ENCODE measurements around the gene FGF14. TPM values are rescaled to one million over a fixed set of nuclear protein-coding genes. Genes with fewer than 3 reads are reported as not detected.

FGF14 gene
- polyA plus RNA-seq, 1 of the 3 experiments (the other 2 are of a cell fraction): 0.20 TPM

- Histone ChIP-seq H3K27ac (ENCODE audit: low read depth in 2 of 2, low read length in 1 of 2) (no peak overlapping the region), H3K4me1 (ENCODE audit: control insufficient read depth in 1 of 2, insufficient read depth in 2 of 2, low read depth in 1 of 2, low read length in 1 of 2) (no peaks in the 10 kb centered on the region; a peak in 1 of 4 replicates), H3F3A (replicated peaks; ENCODE audit: insufficient read depth) (no peaks in the 10 kb centered on the region), H3K36me3 (replicated peaks in 1 of 2; ENCODE audit: control insufficient read depth in 1 of 2, insufficient read depth in 2 of 2, low read length in 1 of 2) (no peaks in the 10 kb centered on the region), H3K4me3 (ENCODE audit: low read depth in 2 of 2, low read length in 1 of 2) (no peak overlapping the region), H3K9me2 (no peaks in the 10 kb centered on the region), H3K79me2 (ENCODE audit: insufficient read depth) (no peaks in the 10 kb centered on the region), H3K27me3 (ENCODE audit: insufficient read depth) (no peaks in the 10 kb centered on the region), H3K9me3 (no peaks in the 10 kb centered on the region), H2AFZ (ENCODE audit: low read depth) (no peak overlapping the region), H4K20me1 (ENCODE audit: insufficient read depth) (no peaks in the 10 kb centered on the region), H3K9ac (no peak overlapping the region), H3K4me2 (no peak overlapping the region)
- TF ChIP-seq NRF1 (IDR thresholded peaks at IDR 0.05; ENCODE audit: low read depth, low read length) (no peak), CTCF (IDR thresholded peaks at IDR 0.05) (no peak), USF1 (IDR thresholded peaks at IDR 0.05; ENCODE audit: borderline replicate concordance, low read depth) (no peak), GABPA (IDR thresholded peaks at IDR 0.05; ENCODE audit: low read depth) (no peak), MXI1 (IDR thresholded peaks at IDR 0.05; ENCODE audit: low read depth, low read length) (no peak), FOXJ3 (CRISPR knock-in tag; IDR thresholded peaks at IDR 0.05) (no peak), RXRA (IDR thresholded peaks at IDR 0.05; ENCODE audit: borderline replicate concordance, low read depth) (no peak), EP300 (IDR thresholded peaks at IDR 0.05; ENCODE audit: borderline replicate concordance in 1 of 2, low read depth in 1 of 2, low read length in 1 of 2) (no peak), FOSL2 (IDR thresholded peaks at IDR 0.05; ENCODE audit: borderline replicate concordance, low read depth) (no peak), ZBTB33 (IDR thresholded peaks at IDR 0.05; ENCODE audit: borderline replicate concordance, low read depth) (no peak), RFX5 (IDR thresholded peaks at IDR 0.05; ENCODE audit: low read length) (no peak), EZH2phosphoT487 (IDR thresholded peaks at IDR 0.05; ENCODE audit: borderline replicate concordance, low read depth) (no peak), SMC3 (IDR thresholded peaks at IDR 0.05; ENCODE audit: low read depth, low read length) (no peak), IRF3 (IDR thresholded peaks at IDR 0.05; ENCODE audit: low read depth, low read length) (no peak), GATA2 (CRISPR knock-in tag; IDR thresholded peaks at IDR 0.05) (no peak), PBX3 (IDR thresholded peaks at IDR 0.05) (no peak), YY1 (IDR thresholded peaks at IDR 0.05; ENCODE audit: low read depth) (no peak), CHD2 (IDR thresholded peaks at IDR 0.05; ENCODE audit: low read length, partially characterized antibody) (no peak)
- POLR2A ChIA-PET: no interaction called here
- CTCF ChIA-PET: no interaction called here
- no peak for DNase-seq
Measured at GRCh38 chr13:101780211-101780610, 621.6 kb downstream of the FGF14 start.

Measured in SK-N-SH (cell line).